K562 (cell line): ENCODE measurements around the gene DMWD. TPM values are rescaled to one million over a fixed set of nuclear protein-coding genes. Genes with fewer than 3 reads are reported as not detected.

ENCODE experiments used
- ATAC-seq: fragments of 200-7000 bp; cut with Tn5 transposase; 3 replicates; pipeline ENCODE4 v1.9.1; 2020; ENCODE audit warnings: moderate library complexity
- BruUV-seq: library from RNA; stranded (reverse); fragments of 400-500 nt; replicated peaks from 2 replicates; lab custom pipeline; 2021; lab: Mats Ljungman, UMichigan
- CTCF ChIA-PET: fragments of 300-600 bp; formaldehyde crosslinking; extraction: SDS; loops from one replicate; lab custom pipeline; 2021; ENCODE audit warnings: low intra/inter-chr PET ratio; lab: Yijun Ruan, JAX
- POLR2A ChIA-PET: fragments of 300-600, 350-650 bp; sonication (Branson Sonifier 250); formaldehyde crosslinking; extraction: SDS; loops from one replicate; lab custom pipeline; 2021; ENCODE audit warnings: antibody characterized with exemption, inconsistent platforms; lab: Yijun Ruan, JAX
- DNase-seq, 4 experiments: peaks; one replicate each; pipeline versions ENCODE4 v3.0.0 to v3.0.0-alpha.2; 2011 to 2018; ENCODE audit warnings: low spot score in 3 of 4, mixed read lengths in 3 of 4; ENCODE audit errors: extremely low read depth in 1 of 4
- FAIRE-seq: peaks from 2 replicates; lab custom pipeline; 2011; peaks lifted over from hg19 to GRCh38; lab: Jason Lieb, UNC
- H2AFZ ChIP-seq: 2 replicates; pipeline ENCODE4 v1.6.0; 2011; ENCODE audit warnings: low read depth, low read length, control low read depth, inconsistent platforms
- H3K27ac ChIP-seq: fragments of 200-600 bp; 3 replicates; pipeline ENCODE4 v1.8.0; 2011; ENCODE audit warnings: low read depth, mild to moderate bottlenecking, control low read depth, inconsistent platforms, low read length, moderate library complexity, mixed read lengths; ENCODE audit errors: extremely low read depth
- H3K27me3 ChIP-seq, 2 experiments: fragments of 300-600 bp in 1 of 2; 2 replicates in 1 of 2; 3 replicates in 1 of 2; pipeline versions ENCODE4 v1.6.0 to v1.8.0; 2011; ENCODE audit warnings: inconsistent platforms in 2 of 2, low read length in 2 of 2, mild to moderate bottlenecking in 1 of 2, mixed read lengths in 1 of 2, moderate library complexity in 1 of 2; ENCODE audit not compliant: control insufficient read depth in 2 of 2, insufficient read depth in 2 of 2
- H3K36me3 ChIP-seq: fragments of 300-600 bp; 3 replicates; pipeline ENCODE4 v1.8.0; 2011; ENCODE audit warnings: mild to moderate bottlenecking, low read length, inconsistent platforms; ENCODE audit not compliant: control insufficient read depth, insufficient read depth
- H3K4me1 ChIP-seq, 2 experiments: fragments of 200-600 bp in 1 of 2; replicated peaks in 1 of 2; 2 replicates in 1 of 2; 3 replicates in 1 of 2; pipeline versions ENCODE4 v1.5.1 to v1.8.0; 2011; ENCODE audit warnings: inconsistent platforms in 2 of 2, low read length in 2 of 2, mild to moderate bottlenecking in 1 of 2, mixed read lengths in 1 of 2, moderate library complexity in 1 of 2; ENCODE audit not compliant: control insufficient read depth in 2 of 2, insufficient read depth in 2 of 2
- H3K4me2 ChIP-seq: 2 replicates; pipeline ENCODE4 v1.6.1; 2011; ENCODE audit warnings: low read length, control low read depth, inconsistent platforms, mixed read lengths; ENCODE audit not compliant: insufficient read depth
- H3K4me3 ChIP-seq: fragments of 200-600 bp; sonication (generic), shearing (Covaris generic); 2 replicates; pipeline ENCODE4 v1.5.1; 2016; ENCODE audit warnings: control low read depth, inconsistent platforms
- H3K79me2 ChIP-seq: fragments of 200-600 bp; 3 replicates; pipeline ENCODE4 v1.8.0; 2011; ENCODE audit warnings: low read length, inconsistent platforms; ENCODE audit not compliant: control insufficient read depth, insufficient read depth
- H3K9ac ChIP-seq, 2 experiments: 2 replicates each; pipeline versions ENCODE4 v1.6.0 to v1.6.1; 2011; ENCODE audit warnings: low read depth in 2 of 2, low read length in 2 of 2, control low read depth in 1 of 2, inconsistent platforms in 1 of 2, mild to moderate bottlenecking in 1 of 2, mixed read lengths in 1 of 2; ENCODE audit not compliant: insufficient read depth in 1 of 2
- H3K9me1 ChIP-seq: one replicate; pipeline ENCODE4 v1.6.0; 2011; ENCODE audit warnings: inconsistent platforms, mild to moderate bottlenecking, low read length, moderate library complexity; ENCODE audit not compliant: control insufficient read depth, insufficient read depth
- H3K9me3 ChIP-seq: replicated peaks from 2 replicates; pipeline ENCODE4 v1.5.1; 2011; ENCODE audit warnings: low read depth, low read length, inconsistent platforms; ENCODE audit not compliant: control insufficient read depth, insufficient read depth
- H4K20me1 ChIP-seq: replicated peaks from 2 replicates; pipeline ENCODE4 v1.6.1; 2011; ENCODE audit warnings: low read length, inconsistent platforms, mixed read lengths; ENCODE audit not compliant: control insufficient read depth, insufficient read depth
- ELF2 ChIP-seq: fragments of 250-450 bp; sonication (Bioruptor Pico); IDR thresholded peaks from 2 replicates; pipeline ENCODE4 v1.5.0; 2021; ENCODE audit warnings: mild to moderate bottlenecking
- FOXP4 ChIP-seq: sonication (generic); formaldehyde crosslinking; IDR thresholded peaks from 2 replicates; pipeline ENCODE4 v1.8.0; 2022; ENCODE audit warnings: mild to moderate bottlenecking, missing genetic modification reagents, borderline replicate concordance
- HINFP ChIP-seq: fragments of 450-650 bp; conservative IDR thresholded peaks from 2 replicates; pipeline ENCODE4 v1.6.1; 2016; ENCODE audit warnings: missing genetic modification characterization, low read depth, mild to moderate bottlenecking, control low read depth, missing compliant biosample characterization
- NFIC ChIP-seq: fragments of 450-650 bp; IDR thresholded peaks from 2 replicates; pipeline ENCODE4 v1.6.1; 2017; ENCODE audit warnings: mild to moderate bottlenecking, inconsistent platforms
- PTRF ChIP-seq: fragments of 450-650 bp; IDR thresholded peaks from 2 replicates; pipeline ENCODE4 v1.6.1; 2016; ENCODE audit warnings: mild to moderate bottlenecking, missing genetic modification characterization, missing compliant biosample characterization
- SAFB ChIP-seq: fragments of 200-400 bp; formaldehyde crosslinking; IDR thresholded peaks from 2 replicates; pipeline ENCODE4 v1.6.1; 2017; ENCODE audit warnings: low read depth, low read length, borderline replicate concordance
- SRSF9 ChIP-seq: fragments of 200-400 bp; formaldehyde crosslinking; IDR thresholded peaks from 2 replicates; pipeline ENCODE4 v1.6.1; 2017; ENCODE audit warnings: low read depth, low read length, borderline replicate concordance
- ZNF140 ChIP-seq: fragments of 250-450 bp; sonication (Bioruptor Pico); IDR thresholded peaks from 2 replicates; pipeline ENCODE4 v1.8.0; 2021; ENCODE audit warnings: moderate library complexity, mild to moderate bottlenecking, inconsistent platforms
- WGBS: fragments of 100-300 bp; shearing (Covaris generic); methylation state at CpG from one replicate; pipeline ENCODE4 v1.1.6; 2016; ENCODE audit warnings: low coverage, mixed read lengths; ENCODE audit not compliant: insufficient coverage; ENCODE audit errors: missing lambda C conversion rate; 5-methylcytosine and 5-hydroxymethylcytosine counted together
- in situ Hi-C: fragments of 300-500 bp; cut with MboI; formaldehyde crosslinking; loops from 4 replicates; pipeline ENCODE4 v1.15.0; 2018; ENCODE audit warnings: inconsistent platforms, mixed read lengths
- intact Hi-C: fragments of 100-400 bp; cut with micrococcal nuclease; formaldehyde crosslinking; loops from 2 replicates; pipeline ENCODE4 v1.14.2; 2022
- polyA plus RNA-seq, 8 experiments: library from polyadenylated mRNA; depleted of rRNA in 4 of 8; stranded (reverse) in 5 of 8; unstranded in 3 of 8; fragments of >200 nt; fragmentation: Nextera tagmentation in 2 of 8; fragmentation: Illumina TruSeq in 1 of 8; extraction: Ambion mirVana in 2 of 8; extraction: Trizol in 1 of 8; gene quantifications; 2 replicates each; pipeline versions ENCODE4 v1.2.1 to v1.2.3, GENCODE V29; 2011 to 2014; ENCODE audit warnings: inconsistent platforms in 1 of 8, missing spikeins in 1 of 8
- total RNA-seq, 7 experiments: library from RNA; depleted of rRNA in 6 of 7; stranded (reverse); fragments of >200 nt in 6 of 7; fragmentation: Illumina TruSeq in 2 of 7; extraction: Trizol in 2 of 7; gene quantifications; 2 replicates each; pipeline versions ENCODE4 v1.2.1 to v1.2.3, GENCODE V29; 2011 to 2021; ENCODE audit warnings: low replicate concordance in 1 of 7
- TF ChIP-seq, protein P1 (sequence below): fragments of 150-350 bp; IDR thresholded peaks from 2 replicates; pipeline ENCODE4 v1.6.1; 2014; ENCODE audit warnings: low read depth, mild to moderate bottlenecking, low read length, borderline replicate concordance
- TF ChIP-seq, protein P2 (sequence below): IDR thresholded peaks from 2 replicates; pipeline ENCODE4 v1.6.1; 2011; ENCODE audit warnings: borderline replicate concordance, low read depth, mild to moderate bottlenecking, moderate library complexity, low read length; ENCODE audit not compliant: insufficient read depth, poor library complexity, severe bottlenecking
- TF ChIP-seq, protein P3 (sequence below): fragments of 450-650 bp; formaldehyde crosslinking; IDR thresholded peaks from 2 replicates; pipeline ENCODE4 v1.4.0; 2022; ENCODE audit warnings: missing genetic modification characterization

Gene DMWD
- total and polyA plus RNA-seq, 9 of the 15 experiments (the other 6 are each of a cell fraction or from before 2014, with no cell fraction given): 4.7 to 54.6 (median 19.0) TPM

DNA sequence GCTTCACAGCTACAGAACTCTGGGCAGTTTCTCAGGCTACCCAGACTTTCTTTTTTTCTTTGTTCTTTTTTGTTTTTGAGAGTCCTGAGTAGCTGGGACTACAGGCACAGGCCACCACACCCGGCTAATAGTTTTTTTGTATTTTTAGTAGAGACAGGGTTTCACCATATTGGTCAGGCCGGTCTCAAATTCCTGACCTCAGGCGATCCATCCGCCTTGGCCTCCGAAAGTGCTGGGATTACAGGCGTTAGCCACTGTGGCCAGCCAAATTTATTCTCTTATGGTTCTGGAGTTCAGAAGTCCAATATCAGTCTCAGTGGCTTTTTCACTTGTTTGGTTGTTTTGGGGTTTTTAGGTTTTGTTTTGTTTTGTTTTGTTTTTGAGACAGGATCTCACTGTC, 47.0 kb downstream of the DMWD start:
- BruUV-seq: no TSS peak
- in situ Hi-C loops: no loop called here
- no peak for ATAC-seq
- H3K9me1 ChIP-seq: no peaks in the 10 kb centered on the region
- CTCF ChIA-PET: no interaction called here
- no peaks in the 10 kb centered on the region for H3K9me3 ChIP-seq
- no peak overlapping the region for H2AFZ ChIP-seq
- H3K9ac ChIP-seq: no peak overlapping the region
- no peaks in the 10 kb centered on the region for H4K20me1 ChIP-seq
- 73% methylated on average over 5 of the region's 6 CpGs for WGBS
- intact Hi-C loops: no loop called here
- H3K36me3 ChIP-seq: no peaks in the 10 kb centered on the region
- no peaks in the 10 kb centered on the region for H3K27me3 ChIP-seq
- no peaks in the 10 kb centered on the region for H3K79me2 ChIP-seq
- H3K27ac ChIP-seq: no peak overlapping the region
- POLR2A ChIA-PET: interaction anchor here (0.6 to 1.9 kb wide), 3 partner anchors 23 to 152 kb away, joined by 3 to 4 read pairs (median 3); partner anchors contain the start of gene SIX5
- H3K4me2 ChIP-seq: no peak overlapping the region
- FAIRE-seq: no peak
- DNase-seq: no peak
- H3K4me3 ChIP-seq: no peak overlapping the region
- H3K4me1 ChIP-seq: peaks cover 0 to 3% of the 10 kb centered on the region in 2 experiments; a peak in 3 of 5 replicates
- TF ChIP-seq, protein P1, sequence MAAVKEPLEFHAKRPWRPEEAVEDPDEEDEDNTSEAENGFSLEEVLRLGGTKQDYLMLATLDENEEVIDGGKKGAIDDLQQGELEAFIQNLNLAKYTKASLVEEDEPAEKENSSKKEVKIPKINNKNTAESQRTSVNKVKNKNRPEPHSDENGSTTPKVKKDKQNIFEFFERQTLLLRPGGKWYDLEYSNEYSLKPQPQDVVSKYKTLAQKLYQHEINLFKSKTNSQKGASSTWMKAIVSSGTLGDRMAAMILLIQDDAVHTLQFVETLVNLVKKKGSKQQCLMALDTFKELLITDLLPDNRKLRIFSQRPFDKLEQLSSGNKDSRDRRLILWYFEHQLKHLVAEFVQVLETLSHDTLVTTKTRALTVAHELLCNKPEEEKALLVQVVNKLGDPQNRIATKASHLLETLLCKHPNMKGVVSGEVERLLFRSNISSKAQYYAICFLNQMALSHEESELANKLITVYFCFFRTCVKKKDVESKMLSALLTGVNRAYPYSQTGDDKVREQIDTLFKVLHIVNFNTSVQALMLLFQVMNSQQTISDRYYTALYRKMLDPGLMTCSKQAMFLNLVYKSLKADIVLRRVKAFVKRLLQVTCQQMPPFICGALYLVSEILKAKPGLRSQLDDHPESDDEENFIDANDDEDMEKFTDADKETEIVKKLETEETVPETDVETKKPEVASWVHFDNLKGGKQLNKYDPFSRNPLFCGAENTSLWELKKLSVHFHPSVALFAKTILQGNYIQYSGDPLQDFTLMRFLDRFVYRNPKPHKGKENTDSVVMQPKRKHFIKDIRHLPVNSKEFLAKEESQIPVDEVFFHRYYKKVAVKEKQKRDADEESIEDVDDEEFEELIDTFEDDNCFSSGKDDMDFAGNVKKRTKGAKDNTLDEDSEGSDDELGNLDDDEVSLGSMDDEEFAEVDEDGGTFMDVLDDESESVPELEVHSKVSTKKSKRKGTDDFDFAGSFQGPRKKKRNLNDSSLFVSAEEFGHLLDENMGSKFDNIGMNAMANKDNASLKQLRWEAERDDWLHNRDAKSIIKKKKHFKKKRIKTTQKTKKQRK: no peak
- no peak for TF ChIP-seq NFIC
- no peak for TF ChIP-seq PTRF
- TF ChIP-seq ZNF140 (CRISPR knock-in tag): no peak
- TF ChIP-seq, protein P2, sequence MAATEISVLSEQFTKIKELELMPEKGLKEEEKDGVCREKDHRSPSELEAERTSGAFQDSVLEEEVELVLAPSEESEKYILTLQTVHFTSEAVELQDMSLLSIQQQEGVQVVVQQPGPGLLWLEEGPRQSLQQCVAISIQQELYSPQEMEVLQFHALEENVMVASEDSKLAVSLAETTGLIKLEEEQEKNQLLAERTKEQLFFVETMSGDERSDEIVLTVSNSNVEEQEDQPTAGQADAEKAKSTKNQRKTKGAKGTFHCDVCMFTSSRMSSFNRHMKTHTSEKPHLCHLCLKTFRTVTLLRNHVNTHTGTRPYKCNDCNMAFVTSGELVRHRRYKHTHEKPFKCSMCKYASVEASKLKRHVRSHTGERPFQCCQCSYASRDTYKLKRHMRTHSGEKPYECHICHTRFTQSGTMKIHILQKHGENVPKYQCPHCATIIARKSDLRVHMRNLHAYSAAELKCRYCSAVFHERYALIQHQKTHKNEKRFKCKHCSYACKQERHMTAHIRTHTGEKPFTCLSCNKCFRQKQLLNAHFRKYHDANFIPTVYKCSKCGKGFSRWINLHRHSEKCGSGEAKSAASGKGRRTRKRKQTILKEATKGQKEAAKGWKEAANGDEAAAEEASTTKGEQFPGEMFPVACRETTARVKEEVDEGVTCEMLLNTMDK: no peak
- TF ChIP-seq SAFB: no peak
- no peak for TF ChIP-seq FOXP4
- TF ChIP-seq ELF2 (CRISPR knock-in tag): no peak
- TF ChIP-seq, protein P3, sequence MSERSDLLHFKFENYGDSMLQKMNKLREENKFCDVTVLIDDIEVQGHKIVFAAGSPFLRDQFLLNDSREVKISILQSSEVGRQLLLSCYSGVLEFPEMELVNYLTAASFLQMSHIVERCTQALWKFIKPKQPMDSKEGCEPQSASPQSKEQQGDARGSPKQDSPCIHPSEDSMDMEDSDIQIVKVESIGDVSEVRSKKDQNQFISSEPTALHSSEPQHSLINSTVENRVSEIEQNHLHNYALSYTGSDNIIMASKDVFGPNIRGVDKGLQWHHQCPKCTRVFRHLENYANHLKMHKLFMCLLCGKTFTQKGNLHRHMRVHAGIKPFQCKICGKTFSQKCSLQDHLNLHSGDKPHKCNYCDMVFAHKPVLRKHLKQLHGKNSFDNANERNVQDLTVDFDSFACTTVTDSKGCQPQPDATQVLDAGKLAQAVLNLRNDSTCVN: no peak
- no peak for TF ChIP-seq SRSF9
- TF ChIP-seq HINFP (tag): no peak
